Testis (tissue), 3 donors: ENCODE results near the gene CNGB1. TPM values are rescaled to one million over a fixed set of nuclear protein-coding genes. Genes with fewer than 3 reads are reported as not detected.
A peak's percentile ranks its signal among the peaks of the same experiment; 100 is the strongest.

Experiments used
- DNase-seq: peaks from one replicate; pipeline ENCODE4 v3.0.0-alpha.2; 2019
- H3K27ac ChIP-seq, 2 donors: fragments of 200-600 bp; sonication (generic); one replicate each; pipeline ENCODE4 v1.5.1; 2019
- H3K27me3 ChIP-seq: fragments of 200-600 bp; sonication (generic); one replicate; pipeline ENCODE4 v1.5.1; 2019
- H3K36me3 ChIP-seq: fragments of 200-600 bp; sonication (generic); one replicate; pipeline ENCODE4 v1.5.1; 2017; ENCODE audit warnings: low read depth; ENCODE audit errors: missing control alignments
- H3K4me1 ChIP-seq: fragments of 200-600 bp; sonication (generic); one replicate; pipeline ENCODE4 v1.5.1; 2019
- H3K4me3 ChIP-seq, 2 donors: fragments of 200-600 bp; sonication (generic); one replicate each; pipeline ENCODE4 v1.5.1; 2017 to 2019
- H3K9me3 ChIP-seq: fragments of 200-600 bp; sonication (generic); one replicate; pipeline ENCODE4 v1.5.1; 2017
- POLR2A ChIP-seq: fragments of 450-650 bp; IDR thresholded peaks from one replicate; pipeline ENCODE4 v1.6.1; 2017; ENCODE audit warnings: antibody characterized with exemption, mild to moderate bottlenecking, moderate library complexity
- WGBS, 2 donors: methylation state at CpG; one replicate each; pipeline ENCODE4 v1.1.5; 2018; 5-methylcytosine and 5-hydroxymethylcytosine counted together
- intact Hi-C: fragments of 100-400 bp; cut with DNase I; formaldehyde crosslinking; loops from one replicate; pipeline ENCODE4 v1.15.1; 2023; ENCODE audit warnings: low total_unique reads
- polyA plus RNA-seq: library from polyadenylated mRNA; stranded (reverse); fragments of 350-450 nt; fragmentation: Illumina TruSeq; extraction: RNeasy Lipid Tissue Mini Kit (QIAGEN cat#74804); gene quantifications from one replicate; pipeline ENCODE4 v1.2.3, GENCODE V29; 2014; ENCODE audit warnings: low read depth, low replicate concordance; ENCODE audit not compliant: insufficient read depth
- total RNA-seq, 2 donors: library from RNA; depleted of rRNA; stranded (reverse); fragments of >200 nt; gene quantifications; one replicate each; pipeline ENCODE4 v1.2.3, GENCODE V29; 2016
- TF ChIP-seq, protein P1 (sequence below), 3 experiments: fragments of 450-650 bp in 2 of 3; fragments of 200-600 bp in 1 of 3; sonication (generic) in 1 of 3; IDR thresholded peaks; one replicate each; pipeline ENCODE4 v1.5.1; 2016 to 2019; ENCODE audit warnings: antibody characterized with exemption in 3 of 3, mild to moderate bottlenecking in 2 of 3, moderate library complexity in 1 of 3

The CNGB1 gene
- total and polyA plus RNA-seq, 3 donors from 2014 or later, result 0.76 to 1.2 (median 0.87) TPM

DNA sequence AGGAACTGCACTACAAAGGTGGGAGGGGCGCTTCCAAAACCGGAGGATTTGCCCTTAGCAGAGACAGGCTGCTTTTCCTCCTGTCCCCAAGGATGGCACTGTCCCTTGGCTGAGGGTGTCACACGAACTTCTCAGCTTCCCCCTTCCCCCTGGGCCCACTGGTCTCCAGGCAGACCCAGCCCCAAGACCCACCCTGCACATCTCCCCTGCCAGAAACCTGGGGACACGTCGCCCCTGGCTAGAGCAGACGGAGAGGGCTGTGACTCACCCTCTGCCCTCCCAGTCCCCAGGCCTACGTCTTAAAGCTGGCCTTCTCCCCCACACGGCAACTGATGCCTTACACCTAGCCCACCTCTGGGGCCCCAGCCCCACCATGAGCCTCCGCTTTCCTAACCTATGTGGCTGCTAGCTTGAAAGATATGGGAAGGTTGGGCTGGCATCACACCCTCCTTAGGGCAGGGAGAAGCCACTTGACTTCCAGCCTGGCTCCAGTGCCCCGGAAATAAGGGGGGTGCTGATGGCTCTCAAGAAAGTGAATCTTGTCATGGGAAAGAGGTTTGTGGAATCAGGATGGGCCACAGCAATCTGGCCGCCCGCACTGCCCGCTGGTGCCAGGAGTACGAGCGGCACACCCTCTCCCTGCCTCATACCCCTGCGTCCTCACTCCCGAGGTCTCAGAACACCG, 24.9 kb upstream of the CNGB1 start:
- WGBS, 2 donors, result 79% methylated on average over 16 to 18 of the region's 18 CpGs
- Histone ChIP-seq H3K4me1 (peaks cover 9% of the 10 kb centered on the region), H3K9me3 (no peaks in the 10 kb centered on the region), H3K27me3 (no peaks in the 10 kb centered on the region), H3K4me3 (no peak overlapping the region), H3K27ac (no peak overlapping the region), H3K36me3 (no peaks in the 10 kb centered on the region)
- intact Hi-C loops, result loop anchor here (5.0 kb wide), 1 partner anchor 89 kb away; no protein-coding TSS in a partner anchor
- no peak for DNase-seq
- TF ChIP-seq POLR2A, result no peak
- TF ChIP-seq, protein P1, sequence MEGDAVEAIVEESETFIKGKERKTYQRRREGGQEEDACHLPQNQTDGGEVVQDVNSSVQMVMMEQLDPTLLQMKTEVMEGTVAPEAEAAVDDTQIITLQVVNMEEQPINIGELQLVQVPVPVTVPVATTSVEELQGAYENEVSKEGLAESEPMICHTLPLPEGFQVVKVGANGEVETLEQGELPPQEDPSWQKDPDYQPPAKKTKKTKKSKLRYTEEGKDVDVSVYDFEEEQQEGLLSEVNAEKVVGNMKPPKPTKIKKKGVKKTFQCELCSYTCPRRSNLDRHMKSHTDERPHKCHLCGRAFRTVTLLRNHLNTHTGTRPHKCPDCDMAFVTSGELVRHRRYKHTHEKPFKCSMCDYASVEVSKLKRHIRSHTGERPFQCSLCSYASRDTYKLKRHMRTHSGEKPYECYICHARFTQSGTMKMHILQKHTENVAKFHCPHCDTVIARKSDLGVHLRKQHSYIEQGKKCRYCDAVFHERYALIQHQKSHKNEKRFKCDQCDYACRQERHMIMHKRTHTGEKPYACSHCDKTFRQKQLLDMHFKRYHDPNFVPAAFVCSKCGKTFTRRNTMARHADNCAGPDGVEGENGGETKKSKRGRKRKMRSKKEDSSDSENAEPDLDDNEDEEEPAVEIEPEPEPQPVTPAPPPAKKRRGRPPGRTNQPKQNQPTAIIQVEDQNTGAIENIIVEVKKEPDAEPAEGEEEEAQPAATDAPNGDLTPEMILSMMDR (IDR thresholded peaks at IDR 0.05), result no peak

DNA sequence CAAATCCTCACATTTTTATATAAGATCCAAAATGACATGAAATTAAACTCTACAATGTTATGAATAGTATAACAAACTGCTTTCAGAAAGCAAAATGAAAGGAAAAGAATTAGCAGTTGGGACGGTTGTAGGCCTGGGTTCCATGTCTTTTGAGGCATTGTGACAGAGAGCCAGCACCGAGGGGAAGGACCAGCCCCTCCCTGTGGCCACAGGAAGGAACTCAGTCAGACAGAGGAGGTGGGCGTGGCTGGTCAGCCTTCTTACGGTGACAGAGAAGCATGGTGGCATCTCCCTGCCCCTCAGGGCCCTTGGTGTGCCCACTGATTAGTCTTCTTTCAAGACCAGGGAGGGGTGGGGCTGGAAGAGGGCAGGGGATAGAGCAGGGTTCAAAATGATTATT, 23.9 kb upstream of the CNGB1 start:
- H3K36me3 ChIP-seq, result no peaks in the 10 kb centered on the region
- WGBS, 2 donors, result 39 to 59% methylated on average over 4 of the region's 4 CpGs
- no peak overlapping the region for H3K27ac ChIP-seq
- DNase-seq, result peak; percentile 73
- no peaks in the 10 kb centered on the region for H3K9me3 ChIP-seq
- TF ChIP-seq, protein P1 (IDR thresholded peaks at IDR 0.05), result peak in 2 of 3 experiments; percentile 9 to 23
- TF ChIP-seq POLR2A, result no peak
- intact Hi-C loops, result loop anchor here (5.0 kb wide), 1 partner anchor 87 kb away; no protein-coding TSS in a partner anchor
- H3K4me1 ChIP-seq, result peaks cover 8% of the 10 kb centered on the region
- no peak overlapping the region for H3K4me3 ChIP-seq
- H3K27me3 ChIP-seq, result no peaks in the 10 kb centered on the region

DNA sequence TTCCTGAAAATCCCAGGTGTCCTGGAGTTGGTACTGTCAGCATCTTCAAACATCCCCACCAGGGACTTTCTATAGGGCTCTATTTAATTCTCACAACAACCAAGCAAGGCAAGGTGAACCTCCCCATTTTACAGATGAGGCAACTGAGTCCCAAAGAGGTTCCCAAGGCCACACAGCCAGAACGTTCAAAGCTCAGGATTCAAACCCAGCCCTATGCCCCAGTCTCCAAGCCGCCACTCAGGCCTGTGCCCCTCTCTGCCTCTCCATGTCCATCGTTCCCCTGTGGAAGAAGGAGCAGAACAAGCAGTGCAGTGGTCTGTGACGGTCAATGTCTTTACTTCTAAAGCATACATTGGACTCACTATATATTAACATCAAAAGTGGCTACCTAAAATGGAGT, 23.4 kb upstream of the CNGB1 start:
- WGBS, 2 donors, result 87 to 90% methylated on average over 4 of the region's 4 CpGs
- no peak for DNase-seq
- no peaks in the 10 kb centered on the region for H3K36me3 ChIP-seq
- H3K9me3 ChIP-seq, result no peaks in the 10 kb centered on the region
- H3K27me3 ChIP-seq, result no peaks in the 10 kb centered on the region
- no peak overlapping the region for H3K4me3 ChIP-seq
- peaks cover 4% of the 10 kb centered on the region for H3K4me1 ChIP-seq
- intact Hi-C loops, result no loop called here
- no peak overlapping the region for H3K27ac ChIP-seq
- TF ChIP-seq, protein P1 (IDR thresholded peaks at IDR 0.05), result no peak
- TF ChIP-seq POLR2A, result no peak

DNA sequence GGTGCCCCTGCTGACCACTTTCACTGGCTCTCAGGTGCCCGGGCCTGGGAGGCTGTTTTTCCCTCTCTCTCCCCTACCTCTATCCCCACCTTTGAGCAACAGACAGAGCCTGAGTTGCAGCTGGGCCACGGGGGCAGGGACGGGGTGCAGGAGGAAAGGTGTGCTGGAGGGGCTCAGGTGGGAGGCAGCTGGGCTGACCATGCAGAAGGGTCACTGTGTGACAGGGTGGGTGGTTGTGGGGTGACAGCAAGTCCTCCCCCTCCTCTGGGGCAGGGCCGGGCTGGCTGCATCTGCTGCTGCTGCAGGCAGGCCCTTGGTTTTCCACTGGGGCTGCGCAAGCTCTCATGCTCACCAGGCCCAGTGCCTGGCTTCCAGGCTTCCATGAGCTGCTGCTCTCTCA, 23.0 kb upstream of the CNGB1 start:
- no peaks in the 10 kb centered on the region for H3K9me3 ChIP-seq
- no peaks in the 10 kb centered on the region for H3K36me3 ChIP-seq
- no peak overlapping the region for H3K27ac ChIP-seq
- intact Hi-C loops, result no loop called here
- DNase-seq, result no peak
- 81% methylated on average over 5 of the region's 5 CpGs; no CpG with 5 or more reads in 1 of the 2 donors for WGBS, 2 donors
- no peak overlapping the region for H3K4me3 ChIP-seq
- no peak for TF ChIP-seq POLR2A
- TF ChIP-seq, protein P1 (IDR thresholded peaks at IDR 0.05), result no peak
- no peaks in the 10 kb centered on the region for H3K27me3 ChIP-seq
- no peaks in the 10 kb centered on the region for H3K4me1 ChIP-seq

DNA sequence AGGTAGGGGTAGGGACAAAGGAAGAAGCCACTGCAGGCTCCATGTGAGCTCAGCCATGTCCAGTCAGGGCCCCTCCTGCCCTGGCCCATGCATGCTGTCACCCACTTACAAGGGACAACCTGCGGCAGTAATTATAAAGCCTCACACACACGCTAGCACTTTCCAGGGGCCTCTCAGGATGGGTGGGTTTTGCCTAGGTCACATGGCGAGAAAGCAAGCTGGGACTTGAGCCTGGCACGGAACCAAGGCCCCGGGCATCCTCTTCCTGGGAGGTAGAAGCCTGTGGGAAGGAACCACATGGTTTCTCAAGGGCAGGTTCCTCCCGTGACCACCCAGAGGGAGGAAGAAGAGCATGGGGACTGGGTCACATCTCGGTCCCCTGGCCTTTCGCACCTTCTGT, 22.5 kb upstream of the CNGB1 start:
- Histone ChIP-seq H3K9me3 (no peaks in the 10 kb centered on the region), H3K4me1 (no peaks in the 10 kb centered on the region), H3K27me3 (no peaks in the 10 kb centered on the region), H3K27ac (no peak overlapping the region), H3K36me3 (no peaks in the 10 kb centered on the region), H3K4me3 (no peak overlapping the region)
- DNase-seq, result no peak
- no peak for TF ChIP-seq POLR2A
- TF ChIP-seq, protein P1 (IDR thresholded peaks at IDR 0.05), result no peak
- intact Hi-C loops, result no loop called here
- 70 to 71% methylated on average over 5 to 8 of the region's 8 CpGs for WGBS, 2 donors
